ENCODE data around the gene TDRD10.
"Not testable (repeated sequence)": the region's sequence is repeated elsewhere in the genome, so short reads cannot be mapped to it uniquely, and the experiment has no call there.

Gene TDRD10

DNA sequence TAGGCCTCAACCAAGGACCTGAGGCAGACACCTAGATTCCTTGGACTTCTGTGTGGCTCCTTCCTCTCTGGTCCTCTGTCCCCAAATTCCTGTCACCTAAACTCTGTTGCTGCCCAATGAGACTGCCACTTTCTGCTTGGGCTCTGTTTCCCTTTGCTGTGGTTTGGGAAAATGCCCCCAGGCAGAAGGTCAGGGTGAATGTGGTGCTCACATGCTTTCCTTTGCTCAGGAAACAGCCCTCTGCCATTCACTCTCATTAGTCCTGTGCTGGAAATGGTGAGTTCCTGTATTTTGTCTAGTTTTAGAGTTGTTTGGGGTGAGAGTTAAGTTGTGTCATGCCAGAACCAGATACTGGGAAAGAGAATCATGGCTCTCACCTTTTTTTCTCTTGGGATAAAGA lies 22.9 kb downstream of the TDRD10 start:
- H3K4me2 ChIP-seq (ENCODE audit: low read length) = no peak overlapping the region
- no peak overlapping the region for H3K9ac ChIP-seq (ENCODE audit: low read depth, low read length)

GRCh38 chr1:154527192-154527591 lies 25.2 kb downstream of the TDRD10 start:
- H3K9ac ChIP-seq (ENCODE audit: low read depth, low read length) = no peak overlapping the region
- H3K36me3 ChIP-seq (ENCODE audit: insufficient read depth, low read length) = no peaks in the 10 kb centered on the region
- peaks cover 28% of the 10 kb centered on the region for H3K27me3 ChIP-seq (ENCODE audit: control insufficient read depth, insufficient read depth, low read length)
- no peaks in the 10 kb centered on the region for H3K9me3 ChIP-seq (replicated peaks; ENCODE audit: low read length)
- H3K4me1 ChIP-seq (ENCODE audit: control insufficient read depth, insufficient read depth, low read length) = no peaks in the 10 kb centered on the region
- no peak overlapping the region for H3K4me3 ChIP-seq (ENCODE audit: low read length)
- no peak overlapping the region for H3K4me2 ChIP-seq (ENCODE audit: low read length)

More for the DNA sequence above, 22.9 kb downstream of the TDRD10 start:
- H3K4me3 ChIP-seq (ENCODE audit: low read length) = no peak overlapping the region
- no peaks in the 10 kb centered on the region for H3K4me1 ChIP-seq (ENCODE audit: control insufficient read depth, insufficient read depth, low read length)
- no peaks in the 10 kb centered on the region for H3K36me3 ChIP-seq (ENCODE audit: insufficient read depth, low read length)
- H3K27me3 ChIP-seq (ENCODE audit: control insufficient read depth, insufficient read depth, low read length) = peaks cover 50% of the 10 kb centered on the region
- H3K9me3 ChIP-seq (replicated peaks; ENCODE audit: low read length) = no peaks in the 10 kb centered on the region

GRCh38 chr1:154529308-154529707 lies 27.3 kb downstream of the TDRD10 start:
- Histone ChIP-seq H3K9me3 (replicated peaks; ENCODE audit: low read length) (no peaks in the 10 kb centered on the region), H3K4me1 (ENCODE audit: control insufficient read depth, insufficient read depth, low read length) (no peaks in the 10 kb centered on the region), H3K4me2 (ENCODE audit: low read length) (no peak overlapping the region), H3K27me3 (ENCODE audit: control insufficient read depth, insufficient read depth, low read length) (peaks cover 16% of the 10 kb centered on the region), H3K36me3 (ENCODE audit: insufficient read depth, low read length) (no peaks in the 10 kb centered on the region), H3K4me3 (ENCODE audit: low read length) (no peak overlapping the region), H3K9ac (ENCODE audit: low read depth, low read length) (no peak overlapping the region)

DNA sequence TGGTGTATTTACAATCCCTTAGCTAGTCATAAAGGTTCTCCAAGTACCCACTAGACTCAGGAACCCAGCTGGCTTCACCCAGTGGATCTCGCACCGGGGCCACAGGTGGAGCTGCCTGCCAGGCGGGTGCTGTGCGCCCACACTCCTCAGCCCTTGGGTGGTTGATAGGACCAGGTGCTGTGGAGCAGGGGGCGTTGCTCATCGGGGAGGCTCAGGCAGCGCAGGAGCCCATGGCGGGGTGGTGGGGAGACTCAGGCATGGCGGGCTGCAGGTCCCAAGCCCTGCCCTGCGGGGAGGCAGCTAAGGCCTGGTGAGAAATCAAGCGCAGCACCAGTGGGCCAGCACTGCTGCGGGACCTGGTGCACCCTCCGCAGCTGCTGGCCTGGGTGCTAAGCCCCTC lies 29.9 kb downstream of the TDRD10 start:
- H3K4me2 ChIP-seq (ENCODE audit: low read length); H3K4me1 ChIP-seq (ENCODE audit: control insufficient read depth, insufficient read depth, low read length); H3K36me3 ChIP-seq (ENCODE audit: insufficient read depth, low read length); H3K9me3 ChIP-seq (replicated peaks; ENCODE audit: low read length); H3K4me3 ChIP-seq (ENCODE audit: low read length); H3K9ac ChIP-seq (ENCODE audit: low read depth, low read length): not testable (repeated sequence)
- H3K27me3 ChIP-seq (ENCODE audit: control insufficient read depth, insufficient read depth, low read length) = peaks cover 26% of the 10 kb centered on the region

GRCh38 chr1:154533952-154534844 lies 32.2 kb downstream of the TDRD10 start:
- no peaks in the 10 kb centered on the region for H3K36me3 ChIP-seq (ENCODE audit: insufficient read depth, low read length)
- no peak overlapping the region for H3K4me3 ChIP-seq (ENCODE audit: low read length)
- no peak overlapping the region for H3K4me2 ChIP-seq (ENCODE audit: low read length)
- no peaks in the 10 kb centered on the region for H3K9me3 ChIP-seq (replicated peaks; ENCODE audit: low read length)
- no peaks in the 10 kb centered on the region for H3K4me1 ChIP-seq (ENCODE audit: control insufficient read depth, insufficient read depth, low read length)
- H3K27me3 ChIP-seq (ENCODE audit: control insufficient read depth, insufficient read depth, low read length) = peaks cover 38% of the 10 kb centered on the region
- H3K9ac ChIP-seq (ENCODE audit: low read depth, low read length) = no peak overlapping the region

DNA sequence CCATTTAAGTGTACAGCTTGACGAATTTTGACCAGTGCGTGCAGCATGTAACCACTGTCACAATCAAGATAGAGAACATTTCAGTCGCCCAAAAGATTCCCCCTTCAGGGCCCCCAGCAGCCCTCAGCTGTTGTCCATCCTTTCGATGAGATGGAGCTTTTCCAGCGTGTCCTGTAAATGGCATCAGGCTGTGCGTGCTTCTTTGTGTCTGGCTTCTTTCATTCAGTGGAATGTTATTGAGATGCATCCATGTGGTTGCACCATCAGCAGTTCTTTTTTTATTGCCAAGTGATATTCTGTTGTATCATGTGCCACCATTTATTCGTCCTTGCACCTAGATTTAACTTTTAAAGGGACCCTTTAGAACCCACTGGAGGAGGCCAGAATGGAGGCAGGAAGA lies 34.6 kb downstream of the TDRD10 start:
- no peak overlapping the region for H3K4me2 ChIP-seq (ENCODE audit: low read length)
- H3K4me3 ChIP-seq (ENCODE audit: low read length) = no peak overlapping the region
- H3K4me1 ChIP-seq (ENCODE audit: control insufficient read depth, insufficient read depth, low read length) = no peaks in the 10 kb centered on the region
- H3K9me3 ChIP-seq (replicated peaks; ENCODE audit: low read length) = no peaks in the 10 kb centered on the region
- no peak overlapping the region for H3K9ac ChIP-seq (ENCODE audit: low read depth, low read length)
- H3K27me3 ChIP-seq (ENCODE audit: control insufficient read depth, insufficient read depth, low read length) = peaks cover 62% of the 10 kb centered on the region
- no peaks in the 10 kb centered on the region for H3K36me3 ChIP-seq (ENCODE audit: insufficient read depth, low read length)

GRCh38 chr1:154539486-154540483 lies 37.8 kb downstream of the TDRD10 start:
- H3K9me3 ChIP-seq (replicated peaks; ENCODE audit: low read length) = no peaks in the 10 kb centered on the region
- no peak overlapping the region for H3K9ac ChIP-seq (ENCODE audit: low read depth, low read length)
- no peak overlapping the region for H3K4me2 ChIP-seq (ENCODE audit: low read length)
- H3K4me1 ChIP-seq (ENCODE audit: control insufficient read depth, insufficient read depth, low read length) = no peaks in the 10 kb centered on the region
- H3K27me3 ChIP-seq (ENCODE audit: control insufficient read depth, insufficient read depth, low read length) = peaks cover 82% of the 10 kb centered on the region
- H3K4me3 ChIP-seq (ENCODE audit: low read length) = no peak overlapping the region
- H3K36me3 ChIP-seq (ENCODE audit: insufficient read depth, low read length) = no peaks in the 10 kb centered on the region

- Histone ChIP-seq H3K4me1 (ENCODE audit: control insufficient read depth, insufficient read depth, low read length) (no peaks in the 10 kb centered on the region), H3K4me2 (ENCODE audit: low read length) (no peak overlapping the region), H3K27me3 (ENCODE audit: control insufficient read depth, insufficient read depth, low read length) (peaks cover 78% of the 10 kb centered on the region), H3K9ac (ENCODE audit: low read depth, low read length) (no peak overlapping the region), H3K36me3 (ENCODE audit: insufficient read depth, low read length) (no peaks in the 10 kb centered on the region), H3K9me3 (replicated peaks; ENCODE audit: low read length) (no peaks in the 10 kb centered on the region), H3K4me3 (ENCODE audit: low read length) (no peak overlapping the region)
Observed at GRCh38 chr1:154541231-154541630, 39.2 kb downstream of the TDRD10 start.

DNA sequence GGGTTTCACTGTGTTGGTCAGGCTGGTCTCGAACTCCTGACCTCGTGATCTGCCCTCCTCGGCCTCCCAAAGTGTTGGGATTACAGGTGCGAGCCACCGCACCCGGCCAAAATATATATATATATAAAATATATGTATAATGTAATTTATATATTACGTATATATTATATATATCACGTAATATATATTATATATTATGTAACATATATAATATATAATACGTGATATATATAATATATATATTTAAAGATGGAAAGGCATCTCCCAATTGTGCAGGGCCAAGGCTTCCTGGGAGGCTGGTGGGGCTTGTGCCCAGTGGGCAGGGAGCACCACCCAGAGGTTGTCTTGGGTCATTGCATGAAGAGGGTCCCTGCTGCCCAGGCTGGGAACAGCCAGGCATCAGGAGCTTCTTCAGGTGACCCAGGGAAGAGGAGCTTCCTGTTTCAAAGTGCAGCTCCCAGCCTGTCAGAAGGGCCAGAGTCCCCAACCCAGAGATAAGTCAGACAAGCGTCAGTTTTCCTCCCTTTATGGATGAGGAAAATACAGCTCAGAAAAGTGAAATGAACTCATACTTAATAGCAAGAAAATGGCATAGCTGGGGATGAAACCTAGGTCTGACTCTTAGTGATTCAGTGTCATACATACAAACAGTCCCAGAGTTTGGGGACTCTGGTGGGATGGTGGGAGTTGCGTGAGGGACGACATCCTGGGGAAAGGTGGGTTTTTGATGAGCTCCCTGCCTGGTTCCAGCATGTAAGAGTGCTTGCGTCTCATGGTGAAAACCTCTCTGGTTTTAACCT lies 44.4 kb downstream of the TDRD10 start:
- Histone ChIP-seq H3K4me3 (ENCODE audit: low read length) (no peak overlapping the region), H3K36me3 (ENCODE audit: insufficient read depth, low read length) (peaks cover 28% of the 10 kb centered on the region), H3K9me3 (replicated peaks; ENCODE audit: low read length) (no peaks in the 10 kb centered on the region), H3K4me2 (ENCODE audit: low read length) (no peak overlapping the region), H3K9ac (ENCODE audit: low read depth, low read length) (no peak overlapping the region), H3K27me3 (ENCODE audit: control insufficient read depth, insufficient read depth, low read length) (peaks cover 33% of the 10 kb centered on the region), H3K4me1 (ENCODE audit: control insufficient read depth, insufficient read depth, low read length) (peaks cover 3% of the 10 kb centered on the region)

DNA sequence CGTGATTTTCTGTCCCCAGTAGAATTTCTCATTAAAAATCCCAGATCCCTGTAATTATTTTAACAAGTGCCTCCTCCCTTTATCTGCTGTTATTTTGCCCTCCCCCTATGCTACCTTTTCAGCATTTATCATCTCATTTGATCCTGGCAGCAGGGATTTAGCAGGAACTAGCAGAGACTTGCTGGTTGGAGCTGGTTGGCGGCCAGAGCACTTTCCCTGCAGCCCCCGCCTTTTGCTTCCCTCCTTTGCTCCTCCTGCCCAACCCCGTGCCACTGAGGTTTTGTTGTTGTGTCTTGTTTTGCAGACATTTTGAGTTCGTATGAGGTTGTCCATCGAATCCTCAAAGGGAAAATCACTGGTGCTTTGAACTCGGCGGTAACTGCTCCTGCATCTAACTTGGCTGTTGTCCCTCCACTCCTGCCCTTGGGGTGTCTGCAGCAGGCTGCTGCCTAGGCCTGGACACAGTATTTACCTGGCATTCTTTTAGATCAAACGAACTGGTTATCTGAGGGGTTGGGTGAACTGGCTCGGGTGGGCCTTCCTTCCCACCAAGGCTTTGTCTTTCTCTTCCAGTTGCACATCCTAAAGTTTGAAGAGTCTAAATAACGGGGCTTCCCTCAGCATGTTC lies 45.2 kb downstream of the TDRD10 start:
- Histone ChIP-seq H3K9me3 (replicated peaks; ENCODE audit: low read length) (no peaks in the 10 kb centered on the region), H3K36me3 (ENCODE audit: insufficient read depth, low read length) (peaks cover 35% of the 10 kb centered on the region), H3K4me2 (ENCODE audit: low read length) (no peak overlapping the region), H3K9ac (ENCODE audit: low read depth, low read length) (no peak overlapping the region), H3K4me3 (ENCODE audit: low read length) (no peak overlapping the region), H3K27me3 (ENCODE audit: control insufficient read depth, insufficient read depth, low read length) (peaks cover 26% of the 10 kb centered on the region), H3K4me1 (ENCODE audit: control insufficient read depth, insufficient read depth, low read length) (peaks cover 3% of the 10 kb centered on the region)

Data from skeletal muscle satellite cell (primary cell).